Dedifferentiated amniotic fluid mesenchymal stem cell (primary cell): ENCODE data around the gene PTPRH.
"Not testable (repeated sequence)": the region's sequence is repeated elsewhere in the genome, so short reads cannot be mapped to it uniquely, and the experiment has no call there.

Experiments
- DNase-seq: peaks from one replicate; pipeline ENCODE4 v3.0.0-alpha.2; 2016; ENCODE audit errors: extremely low spot score

PTPRH gene

GRCh38 chr19:55158423-55158822, 50.9 kb downstream of the PTPRH start:
- no peak for DNase-seq

DNA sequence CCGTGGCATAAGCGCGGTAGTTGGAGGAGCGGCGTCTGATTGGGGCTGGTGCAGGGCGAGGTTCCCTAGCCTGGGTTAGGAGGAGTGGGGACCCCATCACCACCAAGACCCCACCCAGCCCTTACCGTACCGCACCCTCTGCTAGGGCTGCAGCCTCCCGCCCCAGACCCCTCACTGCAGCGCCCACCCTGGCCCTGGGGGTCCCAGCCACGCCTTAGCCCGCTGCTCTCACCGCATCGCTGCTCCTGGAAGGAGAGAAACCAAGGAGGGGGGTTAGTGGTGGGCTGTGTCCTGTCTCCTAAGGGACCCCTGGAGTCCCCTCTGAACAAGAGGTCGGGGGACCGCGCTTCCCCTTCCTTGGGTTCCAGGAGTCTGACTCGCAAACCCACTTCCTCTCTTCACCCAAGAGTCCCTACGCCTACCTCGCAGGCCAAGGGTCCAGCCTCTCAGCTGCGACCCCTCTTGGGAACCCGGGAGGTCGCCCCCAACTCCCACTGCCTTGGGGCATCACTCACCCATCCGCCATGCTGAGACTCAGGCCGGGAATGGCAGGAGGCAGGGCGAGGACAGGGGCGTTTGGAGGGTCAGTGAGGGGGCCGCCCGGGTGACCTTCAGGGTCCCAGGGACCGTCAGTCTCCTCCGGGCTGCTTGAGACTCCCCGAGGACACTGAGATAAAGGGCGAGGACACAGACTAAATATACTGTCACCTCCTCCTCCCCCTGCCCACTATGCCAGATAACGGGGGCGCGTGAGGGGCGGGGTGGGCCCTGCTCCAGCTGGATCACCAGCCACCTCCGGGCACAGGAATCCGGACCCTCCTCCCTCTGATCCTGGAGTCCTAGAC, 52.0 kb downstream of the PTPRH start, which contains the start of gene TNNI3:
TSS of gene TNNI3 (minus strand) at position 669 of the 845 bp plus-strand sequence. CDS start at position 526, 143 bp downstream.
- DNase-seq, result no peak

GRCh38 chr19:55156202-55157063, 52.9 kb downstream of the PTPRH start:
- DNase-seq, result no peak

GRCh38 chr19:55155784-55156183, 53.5 kb downstream of the PTPRH start:
- not testable (repeated sequence) for DNase-seq

DNA sequence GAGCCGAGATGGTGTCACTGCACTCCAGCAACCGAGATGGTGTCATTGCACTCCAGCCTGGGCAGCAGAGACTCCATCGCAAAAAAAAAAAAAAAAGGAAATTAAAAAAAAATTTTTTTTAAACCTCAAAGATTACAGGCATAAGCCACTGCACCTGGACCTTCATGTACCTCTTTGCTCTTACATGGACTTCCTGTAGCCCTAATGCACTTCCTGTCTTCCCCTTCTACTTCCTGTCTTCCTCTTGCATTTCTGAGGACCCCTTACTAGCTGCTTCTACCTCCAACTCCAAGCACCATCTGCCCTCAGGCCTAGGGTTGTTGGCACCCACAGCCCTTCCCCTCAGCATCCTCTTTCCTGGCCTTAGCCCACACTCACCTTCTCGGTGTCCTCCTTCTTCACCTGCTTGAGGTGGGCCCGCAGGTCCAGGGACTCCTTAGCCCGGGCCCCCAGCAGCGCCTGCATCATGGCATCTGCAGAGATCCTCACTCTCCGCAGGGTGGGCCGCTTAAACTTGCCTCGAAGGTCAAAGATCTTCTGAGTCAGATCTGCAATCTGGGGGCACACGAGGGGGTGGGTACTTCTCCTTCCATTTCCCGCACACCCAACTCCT, 55.5 kb downstream of the PTPRH start:
- DNase-seq, result no peak

DNA sequence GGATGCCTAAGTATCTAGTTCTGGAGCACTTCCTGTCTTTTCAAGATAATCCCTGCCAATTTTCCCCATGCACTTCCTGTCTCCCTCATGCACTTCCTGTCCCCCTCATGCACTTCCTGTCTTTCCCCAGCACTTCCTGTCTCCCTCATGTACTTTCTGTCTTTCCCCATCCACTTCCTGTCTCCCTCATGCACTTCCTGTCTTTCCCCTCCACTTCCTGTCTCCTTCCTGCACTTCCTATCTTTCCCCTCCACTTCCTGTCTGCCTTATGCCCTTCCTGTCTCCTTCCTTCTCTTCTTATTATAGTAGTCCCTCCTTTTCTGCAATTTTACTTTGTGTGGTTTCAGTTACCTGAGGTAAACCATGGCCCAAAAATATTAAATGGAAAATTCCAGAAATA, 57.3 kb downstream of the PTPRH start:
- DNase-seq, result no peak

- DNase-seq, result no peak
Observed at GRCh38 chr19:55149078-55150003, 60.0 kb downstream of the PTPRH start, which contains the start of gene TNNT1. TSS of gene TNNT1 (minus strand) at chr19:55149206. CDS start at chr19:55147157, 2,049 bp downstream.

GRCh38 chr19:55147545-55148251, 61.6 kb downstream of the PTPRH start:
- DNase-seq, result no peak

GRCh38 chr19:55146705-55147273, 62.5 kb downstream of the PTPRH start:
- no peak for DNase-seq

GRCh38 chr19:55146078-55146704, 63.1 kb downstream of the PTPRH start:
- DNase-seq, result no peak

- DNase-seq, result no peak
Observed at GRCh38 chr19:55145232-55145631, 64.1 kb downstream of the PTPRH start.

- DNase-seq, result no peak
Observed at GRCh38 chr19:55141696-55142095, 67.6 kb downstream of the PTPRH start.

DNA sequence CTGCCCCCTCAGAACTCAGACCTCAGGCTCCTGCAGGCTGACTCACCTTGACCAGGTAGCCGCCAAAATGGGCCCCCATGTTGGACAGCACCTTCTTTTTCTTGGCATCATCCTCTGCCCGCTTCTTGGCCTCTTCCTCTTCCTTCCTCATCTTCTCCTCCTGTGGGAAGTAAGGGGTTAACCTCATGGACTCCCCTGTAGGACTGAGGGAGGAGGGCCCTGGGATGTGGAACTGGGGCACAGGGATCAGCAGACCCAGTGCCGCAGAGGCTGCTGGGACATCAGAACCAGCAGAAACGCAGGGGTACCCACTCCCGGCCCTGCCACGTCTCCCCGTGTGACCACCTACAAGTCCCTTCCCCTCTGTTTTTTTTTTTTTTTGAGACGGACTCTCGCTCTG, 71.4 kb downstream of the PTPRH start:
- no peak for DNase-seq

DNA sequence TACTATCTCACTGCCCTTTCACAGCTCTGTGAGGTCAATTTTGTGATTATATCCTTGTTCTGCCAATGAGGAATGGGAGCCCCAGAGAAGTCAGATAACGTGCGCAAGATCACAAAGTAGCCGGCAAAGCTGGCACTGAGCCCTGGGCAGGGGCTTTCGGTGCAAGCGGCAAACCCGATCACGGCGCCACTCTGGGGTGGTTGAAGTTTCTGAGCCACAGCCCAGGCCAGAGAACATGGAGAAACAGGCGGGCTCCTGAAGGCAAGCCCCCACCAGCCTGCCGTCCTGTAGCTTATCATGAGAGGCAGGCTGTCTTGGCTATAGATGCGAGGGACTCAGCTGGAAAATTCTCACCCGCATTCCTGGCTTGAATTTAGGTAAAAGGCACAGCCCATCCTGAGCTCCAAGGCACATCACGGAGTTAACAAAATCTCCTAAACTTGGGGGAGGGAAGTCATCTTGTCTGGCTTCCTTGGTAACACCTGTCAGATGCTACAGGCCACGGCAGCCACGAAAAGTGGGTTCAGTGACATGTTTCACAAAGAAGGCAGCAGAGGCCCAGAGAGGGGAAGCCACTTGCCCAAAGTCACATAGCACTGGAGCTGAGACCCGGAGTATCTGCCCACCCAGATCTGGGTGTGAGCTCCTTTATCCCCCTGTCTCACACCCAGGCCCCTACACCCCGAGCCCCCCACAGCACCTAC, 72.8 kb downstream of the PTPRH start:
- DNase-seq, result no peak

DNA sequence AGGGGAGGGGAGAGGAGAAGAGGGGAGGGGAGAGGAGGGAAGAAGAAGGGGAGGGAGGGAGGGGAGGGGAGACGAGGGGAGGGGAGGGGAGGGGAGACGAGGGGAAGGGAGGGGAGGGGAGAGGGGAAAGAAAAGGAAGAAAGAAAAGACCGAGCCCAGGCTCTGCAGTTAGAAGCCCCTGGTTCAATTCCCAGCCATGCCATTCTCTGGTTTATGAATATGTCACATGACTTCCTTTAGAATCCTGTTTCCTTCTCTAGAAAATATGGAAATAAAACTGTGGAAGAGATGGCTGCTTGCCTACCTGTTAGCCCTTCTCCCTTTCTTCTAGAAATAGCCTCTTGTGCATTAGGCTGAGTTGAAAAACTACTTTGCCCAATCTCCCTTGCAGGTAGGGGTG, 74.6 kb downstream of the PTPRH start:
- DNase-seq, result no peak

DNA sequence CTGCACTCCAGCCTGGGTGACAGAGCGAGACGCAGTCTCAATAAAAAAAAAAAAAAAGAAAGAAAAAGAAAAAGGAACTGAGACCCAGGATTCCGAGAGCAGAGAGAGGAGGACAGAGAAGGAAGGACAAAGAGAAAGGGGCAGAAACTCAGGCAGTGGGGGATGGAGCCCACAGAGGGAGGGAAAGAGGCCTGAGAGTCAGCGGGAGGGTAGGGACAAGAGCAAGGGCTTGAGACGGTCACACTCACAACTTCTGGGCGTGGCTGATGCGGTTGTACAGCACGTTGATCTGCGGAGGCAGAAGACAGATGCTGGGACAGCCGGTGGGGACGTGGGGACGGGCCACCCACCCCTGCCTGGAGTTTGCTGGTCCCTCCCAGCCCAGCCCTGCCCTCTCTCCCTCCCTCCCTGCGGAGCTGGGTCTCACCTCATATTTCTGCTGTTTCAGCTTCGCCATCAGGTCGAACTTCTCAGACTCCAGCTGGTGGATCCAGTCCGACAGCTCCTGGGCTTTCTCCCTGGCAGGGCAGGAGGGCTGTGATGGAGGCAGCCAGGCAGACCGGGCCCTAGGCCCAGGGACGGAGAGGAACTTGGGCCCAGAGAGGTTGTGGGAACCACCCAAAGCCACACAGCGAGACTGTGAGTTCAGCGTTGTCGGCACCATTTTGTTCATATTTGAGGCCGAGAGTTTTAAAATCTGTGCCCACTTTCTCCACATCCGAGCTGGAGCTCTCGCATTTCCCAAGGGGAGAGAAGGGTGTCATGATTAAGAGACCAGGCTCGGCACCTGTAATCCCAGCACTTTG, 75.5 kb downstream of the PTPRH start:
- no peak for DNase-seq

DNA sequence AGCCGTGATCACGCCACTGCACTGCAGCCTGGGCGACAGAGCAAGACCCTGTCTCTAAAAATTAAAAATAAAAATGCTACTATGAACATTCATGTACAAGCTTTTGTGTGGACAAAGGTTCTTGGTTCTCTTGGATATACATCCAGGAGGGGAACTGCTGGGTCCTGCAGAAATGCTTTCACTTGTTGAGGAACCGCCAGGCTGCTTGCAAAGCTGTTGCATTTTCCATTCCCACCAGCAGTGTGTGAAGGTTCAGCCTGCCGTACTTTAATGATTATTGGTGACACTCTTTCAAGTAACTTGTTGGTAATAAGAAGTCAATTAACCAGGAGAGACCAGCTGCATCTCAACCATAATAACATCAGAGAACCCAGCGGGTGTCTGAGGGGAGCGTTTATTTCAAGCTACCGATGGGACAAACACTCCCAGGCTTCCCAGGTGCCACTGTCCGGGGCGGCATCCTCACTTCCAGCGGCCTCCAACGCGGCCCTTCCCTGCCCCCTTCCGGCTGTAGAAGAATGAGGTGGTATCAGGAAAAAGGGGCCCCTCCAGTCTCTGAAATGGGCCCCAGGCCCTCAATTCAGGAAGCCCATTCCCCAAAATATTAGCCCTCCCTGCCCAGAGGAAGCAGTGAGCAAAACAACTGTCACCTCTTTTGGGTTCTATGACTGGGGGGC, 76.7 kb downstream of the PTPRH start:
- no peak for DNase-seq

DNA sequence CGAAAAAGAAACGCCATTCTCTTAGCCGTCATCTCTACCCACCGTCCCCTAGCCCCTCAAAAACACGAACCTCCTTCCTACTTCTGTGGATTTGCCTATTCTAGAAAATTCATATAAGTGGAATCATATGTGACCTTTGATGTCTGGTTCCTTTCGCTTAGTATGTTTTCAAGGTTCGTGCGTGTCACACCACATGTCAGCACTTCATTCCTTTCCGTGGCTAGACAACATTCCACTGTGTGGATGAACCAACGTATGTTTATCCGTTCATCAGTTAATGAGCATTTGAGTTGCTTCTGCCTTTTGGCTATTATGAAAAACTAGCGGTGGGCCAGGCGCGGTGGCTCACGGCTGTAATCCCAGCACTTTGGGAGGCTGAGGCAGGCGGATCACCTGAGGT, 77.9 kb downstream of the PTPRH start:
- no peak for DNase-seq
